ENCODE results near the gene POU2F3.

POU2F3 gene

DNA sequence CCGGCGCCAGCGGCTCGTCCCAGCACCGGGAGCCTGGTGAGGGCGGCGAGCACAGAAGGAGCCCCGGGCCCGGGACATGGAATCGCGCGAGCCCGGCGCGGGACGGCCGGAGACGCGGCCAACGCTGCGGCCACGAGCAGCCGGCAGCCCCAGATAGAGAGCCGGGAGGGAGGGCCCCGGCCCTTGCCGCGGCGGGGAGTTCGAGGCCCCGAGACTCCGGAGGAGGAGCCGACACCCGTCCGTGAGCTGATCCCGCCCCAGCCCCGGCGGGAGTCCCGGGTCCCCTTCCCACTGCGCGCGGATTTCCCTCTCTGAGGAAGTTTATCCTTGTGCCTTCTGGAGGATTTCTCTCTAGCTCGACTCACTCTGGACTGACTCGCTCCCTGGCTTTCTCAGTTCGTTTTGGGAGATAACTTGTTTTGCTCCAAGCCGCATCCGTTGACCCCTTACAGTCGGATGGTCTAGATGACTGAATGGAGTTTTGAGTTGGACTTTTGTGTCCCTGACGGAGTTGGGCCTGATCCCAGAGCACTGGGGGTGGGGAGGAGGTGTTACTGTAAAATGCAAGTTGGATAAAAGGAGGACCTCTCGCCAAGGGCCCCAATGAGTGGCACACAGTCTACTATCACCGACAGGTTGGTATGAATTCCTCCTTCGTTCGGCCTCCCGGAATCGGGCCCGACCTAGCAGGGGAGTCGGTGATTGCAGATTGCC, 96.9 kb downstream of the POU2F3 start:
- DNase-seq = peak in 32 of 56 donors; percentile 31 to 69 (median 56)

DNA sequence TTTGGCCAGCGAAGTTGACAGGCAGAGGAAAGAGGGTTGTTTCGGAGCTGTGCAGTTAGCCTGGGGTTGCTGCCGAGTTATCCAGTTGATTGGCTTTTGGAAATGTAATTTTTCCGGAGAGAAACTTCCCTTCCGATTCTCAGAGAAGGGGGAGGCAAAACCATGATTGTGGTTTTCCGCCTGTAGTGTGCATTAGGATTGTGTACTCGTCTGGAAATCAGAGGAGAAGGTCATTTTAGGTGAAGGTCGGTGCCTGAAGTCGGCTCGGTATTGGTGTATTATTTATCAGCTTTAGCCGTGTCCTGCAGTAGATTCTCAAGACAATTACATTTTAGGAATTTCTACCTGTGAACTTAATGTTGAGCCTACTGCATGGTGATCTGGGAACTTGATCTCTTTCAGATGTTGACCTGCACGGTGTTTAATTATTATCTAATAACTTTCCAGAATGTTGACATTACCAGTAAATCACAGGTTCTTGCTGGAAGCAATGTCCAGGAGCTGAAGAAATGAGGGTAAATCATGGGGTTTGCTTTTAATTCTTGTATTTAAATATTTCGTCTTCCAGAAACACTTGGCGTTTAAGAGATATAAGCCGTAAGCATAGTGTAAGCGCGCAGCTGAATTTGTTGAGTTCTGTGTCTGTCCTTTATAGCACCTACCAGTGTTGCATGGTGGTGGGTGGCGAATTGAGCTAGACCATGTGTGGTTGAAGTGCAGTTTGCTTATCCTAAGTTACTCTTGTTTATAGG, 97.6 kb downstream of the POU2F3 start:
- peak in 3 of 56 donors; percentile 12 to 31 (median 15) for DNase-seq

DNA sequence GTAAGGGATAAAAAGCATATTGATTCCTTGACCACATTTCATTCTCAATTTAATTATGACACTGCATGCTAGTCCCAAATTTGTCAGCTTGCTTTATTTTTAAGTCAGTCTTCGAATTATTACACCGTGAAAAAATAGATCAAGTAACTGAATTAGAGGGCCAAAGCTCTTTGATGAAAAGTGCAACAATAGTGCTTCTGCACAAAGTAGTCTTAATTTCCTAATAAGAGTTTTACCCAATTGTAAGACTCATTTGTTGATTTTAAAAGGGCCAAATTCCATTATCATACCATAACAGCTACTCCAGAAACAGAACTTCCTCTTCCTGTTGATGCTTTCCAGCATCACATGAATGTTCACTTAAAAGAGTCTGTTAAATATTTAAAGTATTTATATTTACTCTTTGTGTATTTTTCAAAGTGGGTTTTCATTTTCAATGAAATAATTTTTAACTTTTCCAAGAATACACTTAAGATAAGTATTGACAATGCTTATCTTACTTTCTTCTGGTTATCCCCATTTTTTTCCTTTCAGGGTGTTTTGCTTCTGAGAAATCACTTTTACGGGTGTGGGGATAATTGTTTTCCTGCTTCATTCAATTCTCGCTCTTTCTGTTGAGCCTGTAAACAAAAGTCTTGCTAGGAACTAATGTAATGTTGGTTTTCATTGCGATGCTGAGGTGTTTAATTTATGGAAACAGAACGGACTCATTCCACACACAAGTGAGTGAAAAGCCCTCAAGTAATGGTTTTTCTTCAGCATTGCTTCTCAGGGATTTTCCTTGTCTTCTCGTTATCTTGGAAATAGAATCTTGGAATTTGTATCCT, 98.4 kb downstream of the POU2F3 start:
- DNase-seq = no peak

DNA sequence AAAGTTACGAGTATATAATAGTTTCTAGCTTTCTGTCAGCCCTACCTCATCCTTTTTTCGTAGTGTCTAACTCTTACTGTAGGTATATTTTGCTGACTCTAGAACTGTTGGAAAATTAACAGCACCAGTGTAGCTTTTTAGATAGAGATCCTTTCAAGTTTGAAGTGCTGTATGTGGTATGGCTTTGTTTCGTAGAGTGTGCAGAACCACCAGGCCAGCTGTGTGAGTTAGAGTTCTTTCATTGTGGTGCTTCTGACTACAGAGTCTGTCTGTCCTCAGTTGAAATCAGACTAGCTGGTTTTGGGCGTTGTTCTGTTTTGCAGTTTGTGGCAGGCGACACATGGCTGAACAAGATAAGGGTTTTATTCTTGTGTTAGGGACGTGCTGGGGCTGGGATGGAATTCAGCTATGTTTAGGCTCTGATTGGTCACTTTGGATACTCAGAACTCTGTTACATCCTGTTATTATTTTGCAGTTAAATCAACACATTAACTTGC, 99.5 kb downstream of the POU2F3 start:
- DNase-seq = peak in 34 of 56 donors; percentile 11 to 76 (median 38)

DNA sequence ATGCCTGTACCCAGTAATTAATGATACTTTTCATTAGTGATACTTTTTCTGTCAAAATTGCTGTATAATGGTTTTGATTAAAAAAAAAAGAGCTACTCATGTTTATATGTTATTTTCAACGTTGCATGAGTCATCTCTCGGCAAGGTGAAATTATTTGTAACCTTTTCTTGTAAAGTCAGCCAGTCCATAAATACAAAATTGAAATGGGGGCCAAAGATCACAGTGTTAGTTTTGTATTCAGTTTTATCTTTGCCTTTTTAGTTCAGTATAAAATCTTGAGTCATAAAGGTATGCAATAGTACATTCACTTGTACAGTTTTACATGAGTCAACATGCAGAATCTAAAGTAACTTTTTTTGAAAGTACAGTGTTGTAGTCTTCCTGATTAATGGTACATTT, 100.6 kb downstream of the POU2F3 start:
- DNase-seq = no peak

DNA sequence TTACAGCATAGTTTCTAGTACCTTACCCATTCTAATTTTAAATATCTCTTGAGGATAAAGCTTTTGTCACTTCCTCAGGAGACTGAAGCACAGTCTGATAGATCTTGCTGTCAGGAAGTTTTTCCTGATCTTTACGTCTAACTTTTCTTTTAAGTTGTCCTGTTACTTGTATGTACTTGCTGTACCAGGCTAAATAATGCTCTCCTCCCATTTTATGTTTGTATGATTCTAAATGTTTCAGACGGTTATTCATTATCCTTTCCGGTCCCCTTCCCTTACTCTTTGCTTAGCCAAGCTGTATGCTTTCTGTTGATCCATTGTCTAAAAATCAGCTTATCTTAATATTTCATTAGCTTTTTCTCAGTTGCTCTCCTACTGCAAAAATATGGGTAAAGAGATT, 102.3 kb downstream of the POU2F3 start:
- no peak for DNase-seq

DNA sequence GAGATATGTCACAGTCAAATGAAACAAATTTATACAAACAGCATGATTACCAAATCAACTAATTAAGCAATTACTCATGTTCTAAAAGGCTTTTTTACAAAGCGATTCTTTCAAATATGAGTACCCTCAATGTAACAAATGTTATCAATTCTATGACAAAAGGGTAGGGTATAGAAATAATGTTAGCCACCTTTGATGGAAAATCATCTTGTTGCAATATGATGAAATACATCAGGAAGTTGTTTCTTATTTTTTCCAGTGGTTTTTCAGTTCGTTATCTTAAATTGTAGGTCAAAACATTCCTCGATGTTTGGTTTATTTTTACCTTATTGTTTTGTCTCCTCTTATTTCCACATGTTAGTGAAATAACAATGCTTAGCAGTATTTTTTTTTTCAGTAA, 102.7 kb downstream of the POU2F3 start:
- DNase-seq = no peak

DNA sequence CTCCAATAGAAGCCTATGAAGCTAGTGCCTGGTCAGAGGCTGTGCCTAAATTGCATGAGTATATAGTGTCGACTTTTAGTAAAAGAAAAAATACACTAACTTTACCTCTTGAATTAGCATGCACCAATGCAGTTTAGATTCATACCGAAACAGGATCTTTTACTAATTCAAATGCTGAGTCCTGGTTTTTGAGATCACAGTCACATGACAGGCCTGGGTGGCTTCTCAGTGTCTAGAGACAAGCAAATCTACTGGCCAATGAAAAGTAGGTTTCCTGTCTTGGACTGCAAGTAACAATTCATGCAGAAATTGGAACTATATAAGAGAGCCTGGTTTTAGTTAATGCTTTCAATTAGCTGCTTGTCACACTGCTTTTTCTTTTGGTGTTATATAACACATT, 103.5 kb downstream of the POU2F3 start:
- DNase-seq = peak in 14 of 56 donors; percentile 5 to 55 (median 27)

DNA sequence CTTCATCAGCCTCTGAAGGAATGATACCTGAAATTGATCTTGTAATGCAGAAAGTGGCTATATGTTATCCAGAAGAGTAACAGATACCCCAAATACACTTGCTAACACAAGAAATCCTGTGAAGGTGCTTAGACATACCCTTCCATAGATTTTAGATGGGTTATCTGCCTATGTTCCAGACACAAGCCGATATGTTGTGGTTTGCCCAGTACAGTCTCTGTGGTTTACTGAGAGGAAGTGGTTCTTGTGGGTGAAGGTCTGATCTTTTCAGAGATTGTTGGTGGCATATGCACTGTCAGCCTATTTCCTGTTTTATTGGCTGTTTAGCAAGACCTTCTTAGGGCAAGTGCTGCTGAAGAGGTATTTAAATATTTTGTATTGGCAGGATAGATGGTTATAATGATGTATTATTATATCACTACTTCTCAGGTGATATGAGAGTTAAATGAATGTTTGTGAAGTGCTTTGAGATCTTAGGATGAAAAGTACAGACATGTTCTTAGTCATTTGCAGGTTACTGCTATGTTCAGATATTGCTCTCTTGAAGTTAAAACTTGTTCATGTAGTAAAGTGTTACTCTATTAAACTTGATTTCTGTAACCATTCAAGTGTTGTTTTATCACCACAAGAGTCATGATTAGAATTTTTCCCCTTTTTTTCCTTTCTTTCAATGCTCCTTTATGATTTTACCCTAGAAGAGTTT, 104.5 kb downstream of the POU2F3 start:
- DNase-seq = no peak

DNA sequence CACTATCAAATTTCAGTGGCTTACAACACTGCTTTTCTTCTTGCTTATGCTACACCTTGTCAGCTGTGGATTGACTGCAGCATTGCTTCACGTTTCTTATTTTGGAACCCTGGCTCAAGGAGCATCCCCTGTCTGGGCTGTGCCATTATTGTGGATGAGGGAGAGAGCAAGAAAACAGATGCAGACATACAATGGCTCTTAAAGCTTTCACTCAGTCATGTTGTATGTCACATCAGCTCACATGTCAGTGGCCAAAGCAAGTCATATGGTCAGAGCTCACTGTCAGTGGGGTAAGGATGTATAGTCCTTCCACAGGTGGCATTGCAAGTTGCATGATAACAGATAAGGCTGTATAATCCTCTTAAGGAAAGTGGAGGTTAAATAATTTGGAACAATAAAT, 106.3 kb downstream of the POU2F3 start:
- DNase-seq = no peak

DNA sequence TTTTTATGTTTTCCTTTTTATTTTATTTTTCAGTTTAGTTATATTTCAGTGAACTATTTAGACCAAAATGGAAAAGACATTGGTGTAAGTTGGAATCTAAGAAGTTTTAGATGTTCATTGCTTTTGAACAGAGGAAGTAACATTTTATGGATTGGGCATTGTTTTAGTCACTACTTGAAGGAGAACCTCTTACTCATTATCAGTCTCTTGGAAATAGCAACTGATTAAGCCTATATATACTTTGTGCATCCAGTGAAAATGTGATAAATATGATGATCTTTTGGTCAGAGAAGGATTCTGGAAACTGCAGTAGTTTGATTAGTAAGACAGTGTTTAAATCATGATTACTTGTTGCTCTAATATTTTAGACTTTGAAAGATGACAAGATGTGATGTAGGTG, 110.7 kb downstream of the POU2F3 start:
- no peak for DNase-seq

DNA sequence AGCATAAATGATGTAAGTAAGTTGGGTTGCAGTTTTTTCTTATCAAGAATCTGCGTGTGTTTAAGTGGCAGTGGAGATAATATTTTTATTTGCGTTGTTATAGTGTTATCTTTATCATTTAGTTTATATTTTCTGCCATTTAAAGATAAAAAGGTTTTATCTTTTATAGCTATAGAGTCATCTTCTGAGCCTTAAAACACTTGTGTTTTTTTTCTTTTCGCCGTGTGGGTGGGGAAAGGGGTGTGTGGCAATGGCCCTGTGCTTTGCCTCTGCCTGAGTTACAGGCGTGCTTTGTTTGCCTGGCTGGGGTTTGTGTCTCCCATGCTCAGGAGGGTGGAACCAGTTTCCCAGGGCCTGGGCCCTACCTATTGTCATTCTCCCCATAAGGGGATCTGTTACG, 112.5 kb downstream of the POU2F3 start:
- DNase-seq = no peak

DNA sequence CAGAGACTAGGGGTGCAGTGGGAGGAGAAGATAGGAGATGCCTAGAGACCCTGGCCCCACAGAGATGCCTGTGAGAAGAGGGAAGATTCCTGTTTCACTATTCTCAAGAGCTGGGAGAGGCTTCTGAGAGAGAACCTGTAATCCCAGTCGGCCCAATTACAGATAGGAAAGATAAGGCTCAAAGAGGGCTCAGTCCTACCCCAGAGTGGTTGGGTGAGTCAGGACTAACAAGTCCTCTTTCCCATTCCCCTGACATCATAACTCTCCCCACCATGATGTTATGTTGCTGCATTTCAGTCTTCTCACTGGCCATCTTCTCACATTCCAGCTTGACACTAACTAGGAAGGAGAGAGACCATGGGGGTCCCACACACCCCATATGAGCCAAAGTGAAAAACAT, 114.1 kb downstream of the POU2F3 start:
- DNase-seq = no peak

DNA sequence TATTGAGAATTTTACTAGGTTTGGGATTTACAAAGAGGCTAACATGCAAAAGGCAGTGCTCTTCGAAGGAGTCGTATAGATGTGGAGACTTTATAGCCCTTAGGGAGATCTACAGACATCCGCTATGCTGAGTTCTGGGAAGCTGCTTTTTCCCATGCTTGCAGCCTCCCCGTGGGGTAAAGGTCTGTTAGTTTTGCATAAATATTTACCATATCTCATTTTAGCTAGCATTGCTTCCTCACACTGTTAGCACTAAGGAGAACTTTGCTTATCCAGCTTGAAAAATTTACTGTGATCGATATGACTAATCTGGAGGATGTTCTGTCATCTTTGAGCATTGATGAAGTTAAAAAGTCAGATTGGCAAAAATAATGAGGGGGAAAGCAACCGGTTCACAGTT, 114.8 kb downstream of the POU2F3 start:
- DNase-seq = no peak

DNA sequence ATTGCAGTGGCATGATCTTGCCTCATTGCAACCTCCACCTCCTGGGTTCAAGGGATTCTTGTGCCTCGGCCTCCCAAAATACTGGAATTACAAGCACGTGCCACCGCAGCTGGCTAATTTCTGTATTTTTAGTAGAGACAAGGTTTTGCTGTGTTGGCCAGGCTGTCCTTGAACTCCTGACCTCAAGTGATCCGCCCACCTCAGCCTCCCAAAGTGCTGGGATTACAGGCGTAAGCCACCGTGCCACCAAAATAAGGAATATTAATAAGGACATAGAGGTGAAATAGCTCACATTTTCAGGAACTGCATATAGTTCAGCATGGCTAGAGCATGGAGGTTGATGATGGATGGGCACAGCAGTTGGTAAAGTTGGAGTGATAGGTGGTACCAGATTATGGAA, 117.7 kb downstream of the POU2F3 start:
- no peak for DNase-seq

DNA sequence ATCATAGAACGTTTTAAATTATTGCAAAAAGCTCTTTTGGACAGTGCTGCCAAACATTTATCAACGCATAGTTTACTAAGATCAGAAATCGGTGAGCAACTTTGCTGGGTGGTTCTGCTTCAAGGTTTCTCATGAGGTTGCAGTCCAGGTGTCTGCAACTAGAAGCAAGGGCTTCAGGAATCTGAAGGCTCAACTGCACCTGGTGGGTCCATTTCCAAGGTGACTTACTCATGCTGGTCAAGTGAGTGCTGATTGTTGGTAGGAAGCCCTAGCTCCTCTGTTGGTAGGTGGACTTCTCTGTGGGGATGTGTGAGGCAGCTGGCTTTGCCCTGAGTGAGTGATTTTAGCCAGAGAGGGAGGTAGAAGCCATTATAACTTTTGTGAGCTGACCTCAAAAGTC, 118.8 kb downstream of the POU2F3 start:
- DNase-seq = no peak

DNA sequence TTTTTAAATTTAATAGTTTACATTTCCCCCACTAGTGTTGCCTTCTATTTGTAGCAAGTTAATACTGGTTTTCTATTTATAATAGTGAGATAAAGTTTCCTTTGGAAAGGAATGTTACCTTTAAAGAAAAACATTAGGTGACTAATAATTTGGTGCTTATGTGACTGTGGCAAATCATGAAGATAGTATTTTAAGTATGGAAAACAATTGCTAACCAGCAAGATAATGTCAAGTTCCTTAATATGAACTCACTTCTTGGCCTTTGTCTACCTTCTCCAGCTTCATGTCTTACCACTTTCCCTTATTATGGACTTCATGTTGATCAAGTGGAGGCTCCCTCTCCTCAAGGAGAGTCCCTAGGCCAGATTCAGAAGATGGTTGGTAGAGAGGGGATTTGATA, 123.5 kb downstream of the POU2F3 start:
- DNase-seq = no peak

DNA sequence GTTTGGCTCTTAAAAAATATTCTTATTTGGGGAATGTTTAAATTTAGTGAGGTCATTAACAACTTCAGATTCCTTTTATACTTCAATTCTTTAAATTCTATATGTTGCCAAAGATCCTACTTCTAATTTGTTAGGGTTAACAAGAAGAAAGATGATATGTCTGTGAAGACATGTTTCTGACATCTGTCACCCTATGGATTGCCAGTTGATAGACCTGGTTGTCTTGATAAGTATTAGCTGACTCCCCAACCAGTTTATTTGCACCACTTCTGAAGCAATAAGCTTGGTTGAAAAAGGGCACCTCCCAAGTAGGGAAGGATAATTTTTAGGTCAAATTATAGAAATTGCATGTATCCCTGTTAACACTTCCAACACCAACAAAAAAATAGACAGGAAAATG, 125.6 kb downstream of the POU2F3 start:
- DNase-seq = no peak
